ENCODE measurements around the gene MIAT.

Gene MIAT

GRCh38 chr22:26632422-26633155 lies 24.8 kb upstream of the MIAT start:
- no peaks in the 10 kb centered on the region for H3K27me3 ChIP-seq (ENCODE audit: insufficient read depth, low read length)
- no peak overlapping the region for H3K27ac ChIP-seq (ENCODE audit: low read depth, low read length)
- no peak overlapping the region for H2AFZ ChIP-seq (ENCODE audit: low read length, unreplicated experiment)

DNA sequence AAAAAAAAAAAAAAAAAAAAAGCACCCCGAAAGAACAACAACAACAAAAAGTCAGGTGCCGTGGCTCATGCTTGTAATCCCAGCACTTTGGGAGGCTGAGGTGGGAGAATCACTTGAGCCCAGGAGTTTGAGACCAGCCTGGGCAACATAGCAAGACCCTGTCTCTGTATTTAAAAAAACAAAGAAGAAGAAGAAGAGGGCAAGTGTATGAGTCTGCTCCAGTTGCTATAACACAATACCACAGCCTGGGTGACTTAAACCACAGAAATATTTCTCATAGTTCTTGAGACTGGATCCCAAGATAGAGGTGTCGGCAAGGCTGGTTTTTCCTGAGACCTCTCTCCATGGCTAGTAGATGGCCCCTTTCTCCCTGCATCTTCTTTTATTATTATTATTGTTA lies 23.2 kb upstream of the MIAT start:
- Histone ChIP-seq H3K27me3 (ENCODE audit: insufficient read depth, low read length) (no peaks in the 10 kb centered on the region), H3K4me1 (ENCODE audit: control insufficient read depth, insufficient read depth, low read length, unreplicated experiment) (no peaks in the 10 kb centered on the region), H3K4me3 (ENCODE audit: low read depth, low read length) (no peak overlapping the region), H3K27ac (ENCODE audit: low read depth, low read length) (no peak overlapping the region), H3K36me3 (ENCODE audit: insufficient read depth, low read length) (no peaks in the 10 kb centered on the region), H3K79me2 (ENCODE audit: control insufficient read depth, insufficient read depth, low read length, unreplicated experiment) (no peaks in the 10 kb centered on the region), H2AFZ (ENCODE audit: low read length, unreplicated experiment) (no peak overlapping the region)

More at GRCh38 chr22:26632422-26633155, 24.8 kb upstream of the MIAT start:
- Histone ChIP-seq H3K36me3 (ENCODE audit: insufficient read depth, low read length) (no peaks in the 10 kb centered on the region), H3K4me3 (ENCODE audit: low read depth, low read length) (no peak overlapping the region), H3K4me1 (ENCODE audit: control insufficient read depth, insufficient read depth, low read length, unreplicated experiment) (no peaks in the 10 kb centered on the region), H3K79me2 (ENCODE audit: control insufficient read depth, insufficient read depth, low read length, unreplicated experiment) (no peaks in the 10 kb centered on the region)

DNA sequence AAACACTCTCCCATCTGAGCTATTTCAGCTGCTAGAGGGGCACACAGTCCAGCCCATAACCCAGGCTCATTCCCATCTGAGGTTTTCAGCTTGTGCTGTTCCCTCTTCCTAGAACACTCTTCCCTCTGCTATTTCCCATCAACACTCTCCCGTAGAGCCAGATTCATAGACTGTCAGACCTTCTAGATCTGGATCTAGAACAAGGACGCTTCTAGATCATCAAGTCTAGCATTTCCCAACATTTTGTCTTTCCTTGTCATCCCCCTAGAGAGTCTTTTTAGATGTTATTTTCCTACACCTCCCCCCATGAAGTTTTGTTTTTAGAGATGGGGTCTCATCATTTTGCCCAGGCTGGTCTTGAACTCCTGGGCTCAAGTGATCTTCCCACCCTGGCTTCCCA lies 22.3 kb upstream of the MIAT start:
- H3K4me3 ChIP-seq (ENCODE audit: low read depth, low read length) = no peak overlapping the region
- no peak overlapping the region for H2AFZ ChIP-seq (ENCODE audit: low read length, unreplicated experiment)
- H3K36me3 ChIP-seq (ENCODE audit: insufficient read depth, low read length) = no peaks in the 10 kb centered on the region
- H3K27me3 ChIP-seq (ENCODE audit: insufficient read depth, low read length) = no peaks in the 10 kb centered on the region
- no peaks in the 10 kb centered on the region for H3K4me1 ChIP-seq (ENCODE audit: control insufficient read depth, insufficient read depth, low read length, unreplicated experiment)
- no peak overlapping the region for H3K27ac ChIP-seq (ENCODE audit: low read depth, low read length)
- H3K79me2 ChIP-seq (ENCODE audit: control insufficient read depth, insufficient read depth, low read length, unreplicated experiment) = no peaks in the 10 kb centered on the region

- Histone ChIP-seq H2AFZ (ENCODE audit: low read length, unreplicated experiment) (no peak overlapping the region), H3K4me3 (ENCODE audit: low read depth, low read length) (no peak overlapping the region), H3K36me3 (ENCODE audit: insufficient read depth, low read length) (no peaks in the 10 kb centered on the region), H3K27me3 (ENCODE audit: insufficient read depth, low read length) (no peaks in the 10 kb centered on the region), H3K27ac (ENCODE audit: low read depth, low read length) (no peak overlapping the region), H3K79me2 (ENCODE audit: control insufficient read depth, insufficient read depth, low read length, unreplicated experiment) (no peaks in the 10 kb centered on the region), H3K4me1 (ENCODE audit: control insufficient read depth, insufficient read depth, low read length, unreplicated experiment) (no peaks in the 10 kb centered on the region)
These were observed 21.1 kb upstream of the MIAT start for GRCh38 chr22:26636296-26636695.

DNA sequence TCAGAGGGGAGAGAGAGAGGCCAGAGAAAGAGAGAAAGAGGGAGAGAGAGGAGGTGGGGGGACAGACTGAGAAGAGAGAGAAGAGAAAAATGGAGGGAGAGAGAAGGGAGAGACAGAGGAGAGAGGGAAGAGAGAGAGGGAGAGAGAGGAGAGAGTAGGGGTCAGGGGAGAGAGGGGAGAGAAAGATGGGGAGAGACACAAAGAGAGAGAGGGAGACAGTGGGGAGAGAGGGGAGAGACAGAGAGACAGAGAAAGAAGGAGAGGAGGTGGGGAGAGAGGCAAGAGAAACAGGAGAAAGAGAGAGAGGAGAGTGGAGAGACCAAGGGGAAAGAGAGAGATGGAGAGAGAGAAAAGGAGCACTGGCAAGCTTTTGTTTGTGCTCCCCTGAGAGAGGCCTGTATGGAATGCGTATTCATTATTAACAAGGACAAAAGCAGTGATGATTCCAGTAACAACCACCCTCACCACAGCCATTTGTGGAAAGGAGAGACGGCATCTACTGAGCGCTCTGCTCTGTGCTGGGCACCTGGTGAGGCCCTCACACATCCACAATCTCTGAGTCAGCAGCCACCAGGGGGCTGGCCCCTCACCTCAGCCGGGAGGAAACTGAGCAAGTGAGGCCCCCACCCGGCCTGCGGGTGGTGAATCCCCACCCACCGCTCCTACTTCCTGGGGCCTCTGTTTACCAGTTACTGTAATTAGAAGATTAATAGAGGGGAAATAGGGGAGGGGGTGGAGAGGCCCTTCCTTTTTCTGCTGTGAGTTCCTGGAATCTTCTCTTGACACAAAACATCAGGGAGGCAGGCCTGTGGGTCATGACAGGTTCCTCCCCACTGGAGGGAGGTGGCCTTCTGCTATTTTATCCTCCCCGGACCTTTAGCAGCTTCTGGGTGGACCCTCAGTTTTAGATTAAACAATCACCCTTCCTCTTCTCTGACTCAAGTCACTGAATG lies 14.6 kb upstream of the MIAT start:
- H3K79me2 ChIP-seq (ENCODE audit: control insufficient read depth, insufficient read depth, low read length, unreplicated experiment) = no peaks in the 10 kb centered on the region
- H3K27me3 ChIP-seq (ENCODE audit: insufficient read depth, low read length) = no peaks in the 10 kb centered on the region; the same call in 1 of the 2 replicates
- no peaks in the 10 kb centered on the region for H3K36me3 ChIP-seq (ENCODE audit: insufficient read depth, low read length)
- no peak overlapping the region for H3K27ac ChIP-seq (ENCODE audit: low read depth, low read length)
- no peak overlapping the region for H3K4me3 ChIP-seq (ENCODE audit: low read depth, low read length)
- peaks cover 3% of the 10 kb centered on the region for H3K4me1 ChIP-seq (ENCODE audit: control insufficient read depth, insufficient read depth, low read length, unreplicated experiment)
- no peak overlapping the region for H2AFZ ChIP-seq (ENCODE audit: low read length, unreplicated experiment)

DNA sequence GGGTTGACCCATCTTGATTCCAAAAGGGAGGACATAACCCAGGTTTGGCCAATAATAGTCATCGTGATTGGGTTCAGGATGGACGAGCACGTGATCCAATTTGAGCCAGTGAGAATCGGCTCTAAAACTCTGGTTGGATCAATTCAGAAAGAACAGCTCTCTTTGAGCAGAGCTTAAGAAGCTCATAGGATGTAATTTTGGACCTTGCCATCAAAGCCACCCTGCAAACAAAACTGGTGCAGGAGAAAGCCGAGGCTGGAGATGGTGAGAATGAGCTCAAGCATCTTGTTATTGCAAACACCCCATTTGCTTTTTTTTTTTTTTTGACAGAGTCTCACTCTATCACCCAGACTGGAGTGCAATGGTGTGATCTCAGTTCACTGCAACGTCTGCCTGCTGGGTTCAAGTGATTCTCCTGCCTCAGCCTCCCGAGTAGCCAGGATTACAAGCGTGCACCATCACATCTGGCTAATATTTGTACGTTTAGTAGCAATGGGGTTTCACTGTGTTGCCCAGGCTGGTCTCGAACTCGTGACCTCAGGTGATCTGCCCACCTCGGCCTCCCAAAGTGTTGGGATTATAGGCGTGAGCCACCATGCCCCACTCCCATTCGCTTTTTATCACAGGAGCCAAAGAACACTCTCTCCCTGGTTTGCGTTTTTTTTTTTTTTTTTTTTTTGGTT lies 13.8 kb upstream of the MIAT start:
- Histone ChIP-seq H3K27me3 (ENCODE audit: insufficient read depth, low read length) (no peaks in the 10 kb centered on the region; the same call in 1 of the 2 replicates), H3K4me3 (ENCODE audit: low read depth, low read length) (no peak overlapping the region), H3K36me3 (ENCODE audit: insufficient read depth, low read length) (no peaks in the 10 kb centered on the region), H3K27ac (ENCODE audit: low read depth, low read length) (no peak overlapping the region), H3K4me1 (ENCODE audit: control insufficient read depth, insufficient read depth, low read length, unreplicated experiment) (peaks cover 3% of the 10 kb centered on the region), H3K79me2 (ENCODE audit: control insufficient read depth, insufficient read depth, low read length, unreplicated experiment) (no peaks in the 10 kb centered on the region), H2AFZ (ENCODE audit: low read length, unreplicated experiment) (no peak overlapping the region)

GRCh38 chr22:26646158-26646557 lies 11.2 kb upstream of the MIAT start:
- H3K27ac ChIP-seq (ENCODE audit: low read depth, low read length) = no peak overlapping the region
- no peaks in the 10 kb centered on the region for H3K36me3 ChIP-seq (ENCODE audit: insufficient read depth, low read length)
- H3K4me3 ChIP-seq (ENCODE audit: low read depth, low read length) = no peak overlapping the region
- peaks cover 12% of the 10 kb centered on the region; the same call in 1 of the 2 replicates for H3K27me3 ChIP-seq (ENCODE audit: insufficient read depth, low read length)
- H3K79me2 ChIP-seq (ENCODE audit: control insufficient read depth, insufficient read depth, low read length, unreplicated experiment) = no peaks in the 10 kb centered on the region
- H2AFZ ChIP-seq (ENCODE audit: low read length, unreplicated experiment) = no peak overlapping the region
- H3K4me1 ChIP-seq (ENCODE audit: control insufficient read depth, insufficient read depth, low read length, unreplicated experiment) = peaks cover 3% of the 10 kb centered on the region

- Histone ChIP-seq H3K27ac (ENCODE audit: low read depth, low read length) (no peak overlapping the region), H2AFZ (ENCODE audit: low read length, unreplicated experiment) (no peak overlapping the region), H3K79me2 (ENCODE audit: control insufficient read depth, insufficient read depth, low read length, unreplicated experiment) (no peaks in the 10 kb centered on the region), H3K4me3 (ENCODE audit: low read depth, low read length) (no peak overlapping the region), H3K27me3 (ENCODE audit: insufficient read depth, low read length) (peaks cover 26% of the 10 kb centered on the region), H3K4me1 (ENCODE audit: control insufficient read depth, insufficient read depth, low read length, unreplicated experiment) (no peaks in the 10 kb centered on the region), H3K36me3 (ENCODE audit: insufficient read depth, low read length) (no peaks in the 10 kb centered on the region)
These were observed 9.3 kb upstream of the MIAT start for GRCh38 chr22:26648011-26648497.

GRCh38 chr22:26648528-26649388 lies 8.6 kb upstream of the MIAT start:
- Histone ChIP-seq H2AFZ (ENCODE audit: low read length, unreplicated experiment) (no peak overlapping the region), H3K4me3 (ENCODE audit: low read depth, low read length) (no peak overlapping the region), H3K4me1 (ENCODE audit: control insufficient read depth, insufficient read depth, low read length, unreplicated experiment) (no peaks in the 10 kb centered on the region), H3K36me3 (ENCODE audit: insufficient read depth, low read length) (no peaks in the 10 kb centered on the region), H3K27ac (ENCODE audit: low read depth, low read length) (no peak overlapping the region), H3K27me3 (ENCODE audit: insufficient read depth, low read length) (peaks cover 31% of the 10 kb centered on the region), H3K79me2 (ENCODE audit: control insufficient read depth, insufficient read depth, low read length, unreplicated experiment) (no peaks in the 10 kb centered on the region)
